Measurements from ENCODE around the gene DDX10. TPM values are rescaled to one million over a fixed set of nuclear protein-coding genes. Genes with fewer than 3 reads are reported as not detected.

Gene DDX10
- total RNA-seq, 1 experiment from 2014 or later, result 48.3 TPM

- H3K9me3 ChIP-seq (ENCODE audit: control insufficient read depth, low read depth, low read length), result no peaks in the 10 kb centered on the region
- H3K14ac ChIP-seq (ENCODE audit: insufficient read depth, low read length), result no peak overlapping the region
- DNase-seq, result no peak
- H3K36me3 Mint-ChIP-seq (ENCODE audit: insufficient read depth in 1 of 3, low read depth in 3 of 3), result no peaks in the 10 kb centered on the region
- H3K23me2 ChIP-seq (ENCODE audit: insufficient read length, low read depth, low read length, poor library complexity, severe bottlenecking), result no peaks in the 10 kb centered on the region
- H4K20me1 ChIP-seq (ENCODE audit: control insufficient read depth, insufficient read depth, insufficient read length), result no peaks in the 10 kb centered on the region
- H2BK15ac ChIP-seq (ENCODE audit: low read depth, low read length), result no peak overlapping the region
- H3T11ph ChIP-seq (ENCODE audit: low read length), result no peak overlapping the region
- no peak overlapping the region for H3K4ac ChIP-seq (ENCODE audit: low read depth, low read length)
- H2BK120ac ChIP-seq (ENCODE audit: low read depth, low read length, poor library complexity, severe bottlenecking), result no peak overlapping the region
- no peak overlapping the region for H3K27ac Mint-ChIP-seq
- no peak overlapping the region for H3K56ac ChIP-seq (ENCODE audit: insufficient read length, low read depth, low read length)
- no peak overlapping the region for H3K4me2 ChIP-seq (ENCODE audit: insufficient read depth, insufficient read length, low read length)
- no peaks in the 10 kb centered on the region; the same call in 1 of the 2 replicates for H3K4me1 ChIP-seq (ENCODE audit: insufficient read depth, low read length)
- no peaks in the 10 kb centered on the region for H3K27me3 Mint-ChIP-seq (ENCODE audit: low read depth)
- no peaks in the 10 kb centered on the region for H3K27me3 ChIP-seq (ENCODE audit: insufficient read depth, low read length)
- no peak overlapping the region for H3K18ac ChIP-seq (ENCODE audit: insufficient read length, low read depth, low read length)
- H3K79me2 ChIP-seq (ENCODE audit: insufficient read depth, low read length), result no peaks in the 10 kb centered on the region
- H3K23ac ChIP-seq (ENCODE audit: insufficient read length, low read depth, low read length), result no peak overlapping the region
- no peak overlapping the region for H2AK5ac ChIP-seq (ENCODE audit: insufficient read length, low read length)
- no peak overlapping the region for H3K9ac ChIP-seq (ENCODE audit: extremely low read depth, insufficient read length, low read length)
- no CpG with 5 or more reads among the region's 5 CpGs for WGBS (ENCODE audit: extremely low coverage, insufficient read length, low lambda C conversion rate)
- H4K5ac ChIP-seq (ENCODE audit: insufficient read length, low read depth, low read length), result no peak overlapping the region
- no peak overlapping the region for H3K27ac ChIP-seq (ENCODE audit: insufficient read length, low read depth, low read length)
- TF ChIP-seq CTCF (conservative IDR thresholded peaks at IDR 0.05), result no peak
- H3K9me3 Mint-ChIP-seq, result no peaks in the 10 kb centered on the region
- no peak overlapping the region for H2AFZ ChIP-seq (ENCODE audit: low read length)
- no peak overlapping the region for H4K8ac ChIP-seq (replicated peaks; ENCODE audit: insufficient read length, low read depth, low read length)
- no peak overlapping the region for H2BK5ac ChIP-seq (ENCODE audit: insufficient read length, low read length)
- H3K79me1 ChIP-seq (ENCODE audit: insufficient read depth, low read depth, low read length, poor library complexity, severe bottlenecking), result no peaks in the 10 kb centered on the region
- H2BK12ac ChIP-seq (ENCODE audit: insufficient read length, low read depth, low read length), result no peak overlapping the region
- no peak overlapping the region for H3K4me3 Mint-ChIP-seq
- no peak overlapping the region for H4K91ac ChIP-seq (ENCODE audit: insufficient read length, low read depth, low read length)
- H2BK20ac ChIP-seq (ENCODE audit: low read depth, low read length, poor library complexity, severe bottlenecking), result no peak overlapping the region
- H3K4me1 Mint-ChIP-seq, result no peaks in the 10 kb centered on the region; a peak in 2 of 4 replicates
These were observed 215.6 kb downstream of the DDX10 start for GRCh38 chr11:108880510-108880909.
